Lower lobe of right lung (tissue), 2 donors: ENCODE measurements around the gene DDX28. TPM values are rescaled to one million over a fixed set of nuclear protein-coding genes. Genes with fewer than 3 reads are reported as not detected.
"Not testable (repeated sequence)": the region's sequence is repeated elsewhere in the genome, so short reads cannot be mapped to it uniquely, and the experiment has no call there.

Experiments used
- ATAC-seq, 2 donors: fragments of 200-7000 bp; cut with Tn5 transposase; one replicate each; pipeline ENCODE4 v1.9.1; 2020 to 2022; ENCODE audit warnings: mild to moderate bottlenecking in 2 of 2, moderate library complexity in 2 of 2
- DNase-seq: peaks from one replicate; pipeline ENCODE4 v3.0.0-alpha.2; 2020
- H3K27ac ChIP-seq: fragments of 200-600 bp; one replicate; pipeline ENCODE4 v1.8.0; 2022
- H3K27me3 ChIP-seq: fragments of 200-600 bp; one replicate; pipeline ENCODE4 v1.8.0; 2022; ENCODE audit warnings: low read depth
- H3K36me3 ChIP-seq: fragments of 200-600 bp; one replicate; pipeline ENCODE4 v1.8.0; 2022; ENCODE audit warnings: mild to moderate bottlenecking
- H3K4me1 ChIP-seq: fragments of 200-600 bp; one replicate; pipeline ENCODE4 v1.8.0; 2022
- H3K4me3 ChIP-seq: fragments of 200-600 bp; one replicate; pipeline ENCODE4 v1.8.0; 2022; ENCODE audit warnings: mild to moderate bottlenecking
- H3K9me3 ChIP-seq: fragments of 200-600 bp; one replicate; pipeline ENCODE4 v1.8.0; 2022
- CTCF ChIP-seq: fragments of 200-600 bp; IDR thresholded peaks from one replicate; pipeline ENCODE4 v1.8.0; 2022; ENCODE audit warnings: antibody characterized with exemption, mild to moderate bottlenecking
- intact Hi-C: fragments of 100-400 bp; cut with DNase I; formaldehyde crosslinking; loops from one replicate; pipeline ENCODE4 v1.11.0; 2022
- total RNA-seq: library from RNA; stranded (reverse); fragmentation: NEBNext Ultra II Directional; extraction: Animal tissue kit (Norgen Biotek cat#: 25700); gene quantifications from one replicate; pipeline ENCODE4 v1.2.1, GENCODE V29; 2021
- donor health status: DM: no; HTN: yes; CAD: no; lungs with severe emphysema.

DDX28 gene
- total RNA-seq, 1 donor from 2014 or later, result 9.9 TPM

- no peak overlapping the region for H3K27ac ChIP-seq
These were observed 10.1 kb upstream of the DDX28 start for GRCh38 chr16:68033101-68033500.

GRCh38 chr16:68031951-68032350 lies 8.9 kb upstream of the DDX28 start:
- intact Hi-C loops, result no loop called here
- ATAC-seq (peak; percentile 80 to 95), DNase-seq (no peak)

More at GRCh38 chr16:68033101-68033500, 10.1 kb upstream of the DDX28 start:
- Histone ChIP-seq H3K36me3 (peaks cover 5% of the 10 kb centered on the region), H3K4me1 (peaks cover 15% of the 10 kb centered on the region), H3K4me3 (no peak overlapping the region), H3K27me3 (no peaks in the 10 kb centered on the region), H3K9me3 (no peaks in the 10 kb centered on the region)
- ATAC-seq, result no peak
- DNase-seq, result no peak
- intact Hi-C loops, result no loop called here
- TF ChIP-seq CTCF, result no peak

GRCh38 chr16:68030108-68030507 lies 7.1 kb upstream of the DDX28 start:
- H3K4me1 ChIP-seq, ATAC-seq, H3K9me3 ChIP-seq, intact Hi-C loops, DNase-seq, H3K4me3 ChIP-seq, H3K27ac ChIP-seq, H3K27me3 ChIP-seq: not testable (repeated sequence)
- peaks cover 18% of the 10 kb centered on the region for H3K36me3 ChIP-seq

More at GRCh38 chr16:68031951-68032350, 8.9 kb upstream of the DDX28 start:
- Histone ChIP-seq H3K9me3 (no peaks in the 10 kb centered on the region), H3K4me1 (peaks cover 8% of the 10 kb centered on the region), H3K27me3 (no peaks in the 10 kb centered on the region), H3K27ac (peak overlapping the region; percentile 26), H3K36me3 (peaks cover 17% of the 10 kb centered on the region), H3K4me3 (no peak overlapping the region)
- no peak for TF ChIP-seq CTCF

GRCh38 chr16:68028996-68029395 lies 6.0 kb upstream of the DDX28 start:
- intact Hi-C loops, result no loop called here
- Histone ChIP-seq H3K27me3 (no peaks in the 10 kb centered on the region), H3K4me3 (no peak overlapping the region), H3K9me3 (no peaks in the 10 kb centered on the region), H3K27ac (no peak overlapping the region), H3K36me3 (peaks cover 18% of the 10 kb centered on the region), H3K4me1 (peaks cover 13% of the 10 kb centered on the region)
- ATAC-seq, result no peak
- no peak for DNase-seq
- TF ChIP-seq CTCF, result no peak

- Histone ChIP-seq H3K27ac (peak overlapping the region; percentile 91), H3K36me3 (peaks cover 17% of the 10 kb centered on the region), H3K4me1 (peaks cover 28% of the 10 kb centered on the region), H3K4me3 (peak overlapping the region; percentile 96), H3K27me3 (no peaks in the 10 kb centered on the region), H3K9me3 (no peaks in the 10 kb centered on the region)
- no peak for TF ChIP-seq CTCF
- intact Hi-C loops, result no loop called here
- no peak for DNase-seq
- peak; percentile 7 to 31 for ATAC-seq
These were observed 729 bp downstream of the DDX28 start for GRCh38 chr16:68022278-68022727.

- DNase-seq (no peak), ATAC-seq (no peak)
- H3K9me3 ChIP-seq, result no peaks in the 10 kb centered on the region
- H3K36me3 ChIP-seq, result peaks cover 12% of the 10 kb centered on the region
- H3K27ac ChIP-seq, result no peak overlapping the region
- no peak for TF ChIP-seq CTCF
- peak overlapping the region; percentile 96 for H3K4me3 ChIP-seq
- H3K4me1 ChIP-seq, result peaks cover 28% of the 10 kb centered on the region
- intact Hi-C loops, result no loop called here
- H3K27me3 ChIP-seq, result no peaks in the 10 kb centered on the region
These were observed 1.5 kb downstream of the DDX28 start for GRCh38 chr16:68021490-68021889.
